RWPE1 (cell line): ENCODE data around the gene RIT2.

Experiments used
- CTCF ChIA-PET: fragments of 350-600 bp; sonication (Branson Sonifier 250); formaldehyde crosslinking; extraction: SDS; loops from one replicate; lab custom pipeline; 2021; lab: Yijun Ruan, JAX
- POLR2A ChIA-PET: fragments of 400-600 bp; formaldehyde crosslinking; extraction: SDS; loops from one replicate; lab custom pipeline; 2020; ENCODE audit warnings: antibody characterized with exemption; ENCODE audit not compliant: low non-redundant PET; lab: Yijun Ruan, JAX
- DNase-seq: peaks from one replicate; pipeline ENCODE4 v3.0.0; 2012; ENCODE audit warnings: low spot score
- H3K27ac ChIP-seq: fragments of 450-650 bp; 2 replicates; pipeline ENCODE4 v1.5.1; 2017
- CTCF ChIP-seq: fragments of 450-650 bp; conservative IDR thresholded peaks from 2 replicates; pipeline ENCODE4 v1.5.1; 2017; ENCODE audit warnings: low read depth, mild to moderate bottlenecking

The RIT2 gene

GRCh38 chr18:43115076-43115921 lies at the start of gene RIT2:
Gene RIT2, minus strand, starts transcription at chr18:43115685.
- ChIA-PET POLR2A (no interaction called here), CTCF (no interaction called here)
- H3K27ac ChIP-seq, result no peak within 1 kb of the TSS
- no peak for TF ChIP-seq CTCF
- no peak for DNase-seq

GRCh38 chr18:43161528-43161927 lies 46.0 kb upstream of the RIT2 start:
- no peak for DNase-seq
- CTCF ChIA-PET, result no interaction called here
- no peak for TF ChIP-seq CTCF
- POLR2A ChIA-PET, result no interaction called here
- no peak overlapping the region for H3K27ac ChIP-seq

DNA sequence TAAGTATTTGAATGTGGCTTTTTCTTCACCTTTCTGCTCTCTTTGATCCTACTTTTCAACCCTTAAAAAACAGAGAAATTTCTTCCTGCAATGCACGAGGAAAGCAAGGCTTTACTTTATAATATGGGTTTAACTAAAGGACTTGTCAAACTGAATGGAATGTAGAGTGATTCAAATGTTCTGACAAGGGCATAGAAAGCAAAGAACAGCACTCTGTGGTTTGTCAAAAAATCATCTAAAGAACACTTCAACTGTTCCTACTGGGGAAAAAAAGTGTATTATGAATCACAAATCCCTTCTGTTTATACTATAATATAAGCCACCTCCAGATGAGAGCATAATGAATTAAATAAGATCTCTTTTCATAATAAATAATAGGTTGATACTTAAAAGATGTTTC lies 45.0 kb upstream of the RIT2 start:
- ChIA-PET POLR2A (no interaction called here), CTCF (no interaction called here)
- H3K27ac ChIP-seq, result no peak overlapping the region
- no peak for TF ChIP-seq CTCF
- DNase-seq, result no peak

DNA sequence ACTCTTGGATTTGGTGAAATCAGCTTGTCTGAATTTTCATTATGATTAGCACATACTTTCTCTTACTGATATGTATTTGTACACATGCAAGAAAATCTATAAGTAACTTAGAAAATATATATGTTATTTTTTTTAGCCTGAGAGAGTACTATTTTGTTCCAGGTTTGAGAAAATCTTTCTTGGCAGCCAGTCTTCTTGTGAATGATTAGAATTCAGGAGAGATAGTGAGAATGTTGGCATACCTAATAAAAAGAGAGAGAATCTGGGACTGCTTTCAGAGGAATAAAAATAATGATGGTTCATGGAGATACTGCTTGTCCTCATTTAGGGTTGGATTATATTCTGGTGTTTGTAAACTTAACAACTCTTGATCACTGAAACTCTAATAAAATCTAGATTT lies 44.4 kb upstream of the RIT2 start:
- ChIA-PET POLR2A (no interaction called here), CTCF (no interaction called here)
- TF ChIP-seq CTCF, result no peak
- H3K27ac ChIP-seq, result no peak overlapping the region
- no peak for DNase-seq

DNA sequence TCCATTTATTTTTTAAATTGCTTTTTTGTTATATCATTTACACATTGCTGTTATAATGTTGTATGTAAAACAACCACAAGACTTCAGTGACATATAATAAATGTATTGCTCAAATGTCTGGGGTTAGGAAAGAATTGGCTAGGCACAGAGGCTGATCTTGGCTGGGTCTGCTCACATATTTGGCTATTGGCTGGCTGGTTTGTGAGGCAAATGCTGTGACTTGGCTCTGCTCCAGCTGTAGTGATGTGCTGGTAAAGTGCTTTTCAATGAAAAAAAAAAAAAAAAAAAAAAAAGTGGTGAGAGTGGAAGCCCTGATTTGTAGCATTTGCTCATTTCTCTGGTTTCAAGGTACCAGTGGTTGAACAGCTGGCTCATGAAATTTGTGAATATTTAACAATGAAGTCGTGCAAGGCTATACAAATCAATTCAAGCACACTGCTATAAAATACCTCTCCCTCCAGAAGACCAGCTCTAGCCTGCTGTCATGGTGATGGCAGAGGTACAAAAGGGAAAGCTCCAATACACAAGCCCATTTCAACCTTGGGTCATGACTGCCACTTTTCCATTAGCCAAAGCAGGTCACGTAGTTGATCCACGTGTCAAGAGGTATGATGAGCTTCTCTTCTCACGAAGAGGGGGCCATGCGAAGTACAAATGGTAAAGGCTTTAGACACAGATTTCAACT lies 43.7 kb upstream of the RIT2 start:
- CTCF ChIA-PET, result no interaction called here
- no peak for TF ChIP-seq CTCF
- DNase-seq, result no peak
- POLR2A ChIA-PET, result no interaction called here
- no peak overlapping the region for H3K27ac ChIP-seq

DNA sequence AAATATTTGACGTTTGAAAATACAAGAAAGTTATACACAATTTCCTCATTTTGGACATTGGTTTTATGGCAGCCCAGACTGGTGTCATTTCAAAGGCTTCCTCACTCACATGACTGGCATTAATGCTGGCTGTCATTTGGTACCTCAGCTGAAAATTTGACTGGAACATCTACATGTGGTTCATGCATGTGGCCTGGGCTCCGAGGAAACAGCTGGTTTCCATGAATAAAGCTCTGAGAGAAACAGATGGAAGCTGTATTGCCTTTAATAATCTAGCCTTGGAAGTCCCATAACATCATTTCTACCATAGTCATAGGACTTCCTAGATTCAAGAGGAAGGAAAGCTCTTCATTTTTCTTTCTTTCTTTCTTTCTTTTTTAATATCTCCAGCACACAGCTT lies 42.9 kb upstream of the RIT2 start:
- no peak for DNase-seq
- H3K27ac ChIP-seq, result no peak overlapping the region
- ChIA-PET CTCF (interaction anchor here (0.6 kb wide), 1 partner anchor 41 kb away, joined by 3 read pairs; no protein-coding TSS in a partner anchor), POLR2A (no interaction called here)
- no peak for TF ChIP-seq CTCF
